HT1080 (cell line): ENCODE results near the gene KRT80. TPM values are rescaled to one million over a fixed set of nuclear protein-coding genes. Genes with fewer than 3 reads are reported as not detected.

ENCODE experiments used
- DNase-seq: peaks from one replicate; pipeline ENCODE4 v3.0.0-alpha.2; 2015; ENCODE audit warnings: low read depth
- total RNA-seq: library from RNA; depleted of rRNA; stranded (reverse); fragments of >200 nt; shearing (Covaris generic); gene quantifications from 2 replicates; pipeline ENCODE4 v1.2.3, GENCODE V29; 2014

KRT80 gene
- total RNA-seq, 1 experiment from 2014 or later: 8.2 TPM

- DNase-seq: no peak
These were observed 38.1 kb upstream of the KRT80 start for GRCh38 chr12:52229836-52230343.

- no peak for DNase-seq
These were observed 37.1 kb upstream of the KRT80 start for GRCh38 chr12:52228931-52229330.

- no peak for DNase-seq
These were observed 36.6 kb upstream of the KRT80 start for GRCh38 chr12:52228366-52228765.

GRCh38 chr12:52227606-52228166, 35.9 kb upstream of the KRT80 start:
- DNase-seq: no peak

- no peak for DNase-seq
These were observed 34.6 kb upstream of the KRT80 start for GRCh38 chr12:52226446-52226845.

GRCh38 chr12:52225752-52226151, 33.9 kb upstream of the KRT80 start:
- no peak for DNase-seq

GRCh38 chr12:52224151-52224550, 32.3 kb upstream of the KRT80 start:
- no peak for DNase-seq

GRCh38 chr12:52223406-52224039, 31.7 kb upstream of the KRT80 start:
- DNase-seq: no peak

GRCh38 chr12:52222692-52223091, 30.9 kb upstream of the KRT80 start:
- DNase-seq: no peak

GRCh38 chr12:52221912-52222457, 30.2 kb upstream of the KRT80 start:
- DNase-seq: peak; percentile 81

GRCh38 chr12:52221070-52221781, 29.4 kb upstream of the KRT80 start:
- DNase-seq: no peak

- no peak for DNase-seq
These were observed 28.7 kb upstream of the KRT80 start for GRCh38 chr12:52220477-52220876.

GRCh38 chr12:52218001-52218400, 26.2 kb upstream of the KRT80 start:
- no peak for DNase-seq

GRCh38 chr12:52217223-52217622, 25.4 kb upstream of the KRT80 start:
- no peak for DNase-seq

GRCh38 chr12:52216807-52217206, 25.0 kb upstream of the KRT80 start:
- no peak for DNase-seq

- no peak for DNase-seq
These were observed 24.3 kb upstream of the KRT80 start for GRCh38 chr12:52216100-52216499.

GRCh38 chr12:52215587-52216031, 23.8 kb upstream of the KRT80 start:
- DNase-seq: peak; percentile 93

GRCh38 chr12:52214421-52214802, 22.6 kb upstream of the KRT80 start:
- no peak for DNase-seq

- DNase-seq: peak; percentile 85
These were observed 22.0 kb upstream of the KRT80 start for GRCh38 chr12:52213564-52214420.

- DNase-seq: no peak
These were observed 21.1 kb upstream of the KRT80 start for GRCh38 chr12:52212701-52213563.
